22Rv1 (cell line): ENCODE data around the gene ISM1.

Experiments used
- ZFX ChIP-seq: fragments of 450-650 bp; IDR thresholded peaks from 2 replicates; pipeline ENCODE4 v1.6.1; 2017; ENCODE audit warnings: antibody characterized with exemption, borderline replicate concordance
- TF ChIP-seq, protein P1 (sequence below): fragments of 450-650 bp; IDR thresholded peaks from 2 replicates; pipeline ENCODE4 v1.5.1; 2017; ENCODE audit warnings: mild to moderate bottlenecking

DNA sequence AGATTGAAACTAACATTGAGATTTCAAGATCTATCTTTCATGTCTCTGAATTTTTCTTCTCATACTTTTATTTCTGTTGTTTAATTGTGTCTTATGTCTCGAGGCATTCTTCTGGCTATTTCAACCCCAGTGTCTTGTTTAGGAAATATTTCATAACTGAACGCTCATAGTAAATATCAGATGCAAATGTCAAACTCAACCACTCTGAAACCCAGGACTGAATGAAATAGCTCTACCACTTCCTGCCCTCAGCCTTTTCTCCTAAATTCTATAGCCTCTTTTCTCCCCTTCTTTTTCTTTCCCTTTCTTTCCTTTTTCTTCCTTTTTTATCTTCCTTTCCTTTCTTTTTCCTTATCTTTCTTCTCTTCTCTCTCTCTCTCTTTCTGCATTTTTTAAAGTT is 7.7 kb downstream of the ISM1 start:
- TF ChIP-seq, protein P1, sequence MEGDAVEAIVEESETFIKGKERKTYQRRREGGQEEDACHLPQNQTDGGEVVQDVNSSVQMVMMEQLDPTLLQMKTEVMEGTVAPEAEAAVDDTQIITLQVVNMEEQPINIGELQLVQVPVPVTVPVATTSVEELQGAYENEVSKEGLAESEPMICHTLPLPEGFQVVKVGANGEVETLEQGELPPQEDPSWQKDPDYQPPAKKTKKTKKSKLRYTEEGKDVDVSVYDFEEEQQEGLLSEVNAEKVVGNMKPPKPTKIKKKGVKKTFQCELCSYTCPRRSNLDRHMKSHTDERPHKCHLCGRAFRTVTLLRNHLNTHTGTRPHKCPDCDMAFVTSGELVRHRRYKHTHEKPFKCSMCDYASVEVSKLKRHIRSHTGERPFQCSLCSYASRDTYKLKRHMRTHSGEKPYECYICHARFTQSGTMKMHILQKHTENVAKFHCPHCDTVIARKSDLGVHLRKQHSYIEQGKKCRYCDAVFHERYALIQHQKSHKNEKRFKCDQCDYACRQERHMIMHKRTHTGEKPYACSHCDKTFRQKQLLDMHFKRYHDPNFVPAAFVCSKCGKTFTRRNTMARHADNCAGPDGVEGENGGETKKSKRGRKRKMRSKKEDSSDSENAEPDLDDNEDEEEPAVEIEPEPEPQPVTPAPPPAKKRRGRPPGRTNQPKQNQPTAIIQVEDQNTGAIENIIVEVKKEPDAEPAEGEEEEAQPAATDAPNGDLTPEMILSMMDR = no peak
- no peak for TF ChIP-seq ZFX
